GM21528 (cell line): ENCODE data around the gene PEPD.

Experiments
- ATAC-seq: cut with Tn5 transposase; IDR thresholded peaks from one replicate; pipeline ENCODE4 v1.9.1; 2021; ENCODE audit warnings: mild to moderate bottlenecking, moderate library complexity; ENCODE audit not compliant: unreplicated experiment, low FRiP score

The PEPD gene

GRCh38 chr19:33429891-33430673 lies 91.5 kb downstream of the PEPD start:
- ATAC-seq: no peak

GRCh38 chr19:33428627-33429125 lies 92.9 kb downstream of the PEPD start:
- ATAC-seq: no peak

DNA sequence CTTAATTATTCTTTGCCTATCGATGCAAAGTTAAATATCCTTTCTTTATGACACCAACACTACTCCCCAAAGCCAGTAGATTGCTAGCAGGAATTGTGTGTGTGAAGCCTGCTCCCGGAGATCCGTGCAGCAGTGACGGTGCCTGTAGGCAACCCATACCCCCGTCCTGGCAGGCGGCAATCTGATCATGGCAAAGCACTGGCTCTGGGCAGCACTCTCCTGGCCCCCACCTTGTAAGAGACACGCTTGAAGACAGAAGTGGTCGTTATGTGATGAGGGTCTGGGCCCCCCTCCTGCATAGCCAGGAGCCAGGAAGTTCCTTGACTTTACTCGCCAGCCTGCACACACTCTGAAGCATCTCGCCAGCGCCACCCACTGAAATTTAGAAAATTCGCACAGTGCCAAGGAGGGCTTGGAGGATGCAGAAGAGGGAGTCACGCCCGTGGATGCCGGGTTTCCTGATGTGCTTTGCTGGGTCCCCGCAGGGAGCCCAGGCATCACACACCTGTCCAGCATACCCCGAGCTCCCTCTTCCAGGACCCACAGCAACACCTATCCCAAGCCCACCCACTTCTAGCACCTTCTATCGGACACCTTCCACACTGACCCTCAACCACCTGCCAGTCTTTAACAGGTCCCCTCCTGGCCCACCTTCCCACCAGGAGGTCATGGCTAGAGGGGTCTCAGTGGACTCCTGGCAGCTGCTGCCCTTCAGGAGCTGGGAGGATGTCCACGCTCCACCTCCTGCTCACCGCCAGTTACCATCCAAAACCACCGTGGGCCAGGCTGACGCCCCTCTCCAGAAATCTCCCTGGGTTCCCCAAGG lies 93.6 kb downstream of the PEPD start:
- ATAC-seq: no peak

DNA sequence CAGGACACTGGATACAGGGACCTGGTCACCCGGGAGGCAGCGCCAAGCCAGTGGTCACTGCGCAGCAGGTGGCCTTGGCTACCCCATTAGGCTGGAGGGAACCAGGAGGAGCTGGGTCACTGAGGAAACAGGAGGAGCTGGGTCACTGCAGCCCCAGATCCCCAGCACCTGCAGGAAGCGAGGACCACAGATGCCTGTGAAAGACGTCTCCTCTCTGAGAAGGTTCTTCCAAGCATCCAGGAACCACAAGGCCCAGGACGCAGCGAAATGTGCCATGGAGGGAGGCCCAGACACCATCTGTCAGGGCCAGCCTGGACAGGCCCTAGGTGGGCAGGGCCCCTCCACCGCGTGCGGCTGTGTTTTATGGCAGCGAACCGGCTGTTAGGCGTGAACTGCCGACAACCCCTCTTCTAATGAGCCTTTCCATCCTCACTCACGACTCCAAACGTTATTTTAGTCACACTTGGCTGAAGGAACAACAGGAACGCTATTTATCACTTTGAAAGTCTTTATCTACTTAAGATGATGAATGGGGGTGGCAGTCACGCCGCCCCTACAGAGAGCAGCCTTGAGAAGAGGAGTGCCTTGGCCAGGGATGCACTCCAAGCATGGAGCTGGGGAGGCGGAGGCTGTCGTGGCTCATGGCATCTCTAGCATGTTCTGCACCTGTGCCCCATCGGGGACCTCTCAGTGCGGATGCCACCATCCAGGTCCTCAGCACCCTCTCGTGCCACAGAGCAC lies 94.8 kb downstream of the PEPD start:
- ATAC-seq: no peak

DNA sequence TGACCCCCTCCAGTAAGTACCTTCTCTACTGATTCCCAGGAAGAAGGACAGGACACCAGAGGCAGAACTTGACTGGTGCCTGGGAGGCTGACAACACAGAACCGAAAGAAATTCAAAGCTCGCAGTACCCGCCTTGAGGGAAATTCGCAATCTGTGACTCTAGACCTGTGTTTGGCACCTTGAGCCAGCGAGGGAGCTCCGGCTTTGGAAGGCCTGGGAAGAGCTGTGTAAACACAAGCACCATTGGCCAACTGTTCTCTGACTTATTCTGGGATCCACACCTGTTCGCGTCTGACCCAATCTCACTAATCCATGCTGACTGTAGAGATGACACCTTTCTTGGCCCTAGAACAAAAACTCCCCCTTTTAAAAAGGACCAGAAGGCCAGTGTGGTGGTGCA lies 97.4 kb downstream of the PEPD start:
- ATAC-seq: no peak

- no peak for ATAC-seq
Measured at GRCh38 chr19:33422369-33423180, 99.0 kb downstream of the PEPD start.

DNA sequence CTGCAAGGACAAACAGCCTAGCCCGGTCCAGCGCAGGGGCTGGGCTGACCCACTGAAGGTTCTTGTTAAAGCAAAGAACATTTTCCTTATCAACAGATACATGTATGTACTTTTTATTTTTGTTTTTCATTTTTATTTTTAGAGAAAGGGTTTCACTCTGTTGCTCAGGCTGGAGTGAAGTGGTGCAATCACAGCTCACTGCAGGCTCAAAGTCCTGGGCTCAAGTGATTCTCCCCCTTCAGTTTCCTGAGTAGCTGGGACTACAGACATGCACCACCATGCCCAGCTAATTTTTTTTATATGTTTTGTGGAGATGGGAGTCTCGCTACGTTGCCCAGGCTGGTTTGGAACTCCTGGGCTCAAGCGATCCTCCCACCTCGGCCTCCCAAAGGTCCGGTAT lies 100.2 kb downstream of the PEPD start:
- no peak for ATAC-seq

DNA sequence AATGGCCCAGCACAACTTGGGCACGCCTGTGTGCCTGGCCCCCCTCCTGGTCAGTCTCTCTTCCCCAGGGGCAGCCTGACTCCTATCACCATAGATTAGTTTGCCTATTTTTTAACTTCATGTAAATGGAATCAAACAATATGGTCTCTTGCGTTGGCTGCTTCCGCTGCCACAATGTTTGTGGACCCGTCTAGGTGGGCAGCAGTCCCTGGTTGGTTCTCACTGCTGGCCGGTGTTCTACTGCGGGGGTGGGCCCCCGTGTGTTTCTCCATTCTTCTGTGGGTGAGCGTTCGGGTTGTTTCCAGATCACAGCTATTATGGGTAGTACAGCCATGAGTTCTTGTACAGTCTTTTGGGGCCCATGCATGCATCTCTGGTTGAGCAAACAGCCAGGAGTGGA lies 100.8 kb downstream of the PEPD start:
- ATAC-seq: no peak

- no peak for ATAC-seq
Measured at GRCh38 chr19:33419788-33420130, 101.8 kb downstream of the PEPD start.

DNA sequence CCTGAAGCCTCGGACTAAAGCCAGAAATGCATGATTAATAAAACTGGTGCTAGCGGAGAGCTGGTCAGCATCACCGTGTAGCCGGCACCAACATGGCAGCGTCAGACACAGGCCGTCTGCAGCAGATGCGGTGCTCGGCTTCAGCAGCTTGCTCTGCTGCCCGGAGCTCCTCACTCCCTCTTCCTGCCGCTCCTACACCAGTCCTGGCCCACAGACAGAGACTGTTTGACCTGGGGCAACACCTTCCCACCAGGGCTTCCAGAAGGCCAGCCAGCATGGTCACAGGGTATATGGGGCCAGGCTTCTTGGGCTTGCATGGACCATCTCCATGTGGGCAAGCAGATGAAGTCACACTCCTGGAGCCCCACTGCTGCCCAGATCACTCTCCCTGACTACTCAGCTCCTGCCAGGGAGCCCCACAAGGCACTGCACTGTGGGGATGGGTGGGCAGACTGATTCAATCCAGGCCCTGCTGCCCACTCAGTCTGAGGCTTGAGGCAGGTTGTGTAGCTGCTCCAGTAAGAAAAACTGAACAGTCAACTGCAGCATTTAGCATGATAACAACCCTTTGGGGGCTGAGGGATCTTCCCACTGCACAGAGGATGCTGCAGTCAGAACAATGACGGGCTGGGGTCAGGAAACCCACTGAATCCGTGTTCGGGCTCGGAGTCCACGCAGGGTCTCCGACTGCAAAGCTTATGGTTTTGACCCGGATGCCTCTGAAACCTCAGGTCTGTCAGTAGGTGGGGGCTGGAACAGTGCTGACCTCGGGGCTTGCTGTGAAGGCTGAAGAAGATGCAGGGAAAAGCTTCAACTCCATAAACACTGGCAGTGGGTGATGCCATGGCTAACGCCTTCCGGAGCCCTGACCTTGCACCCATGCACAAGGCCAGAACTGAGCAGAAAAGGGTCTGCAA lies 102.5 kb downstream of the PEPD start:
- ATAC-seq: no peak

DNA sequence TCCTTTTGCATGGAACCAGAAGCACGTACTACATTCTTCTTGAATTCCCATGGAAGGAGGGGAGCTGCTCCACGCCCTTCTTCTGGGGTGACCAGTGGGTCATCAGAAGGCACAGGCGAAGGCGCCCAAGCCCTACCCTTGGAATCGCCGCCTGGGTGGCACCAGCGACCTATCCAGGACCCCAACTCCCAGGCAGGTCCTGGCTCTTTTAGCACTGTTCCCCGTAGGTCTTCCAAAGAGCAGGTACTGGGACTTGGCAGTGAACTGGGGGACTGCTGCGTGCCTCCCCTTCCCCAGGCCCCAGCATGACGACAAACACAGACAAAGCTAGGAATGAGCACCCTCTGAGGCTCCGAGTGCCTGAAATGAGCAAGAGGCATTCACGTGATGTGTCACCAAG lies 103.1 kb downstream of the PEPD start:
- no peak for ATAC-seq

DNA sequence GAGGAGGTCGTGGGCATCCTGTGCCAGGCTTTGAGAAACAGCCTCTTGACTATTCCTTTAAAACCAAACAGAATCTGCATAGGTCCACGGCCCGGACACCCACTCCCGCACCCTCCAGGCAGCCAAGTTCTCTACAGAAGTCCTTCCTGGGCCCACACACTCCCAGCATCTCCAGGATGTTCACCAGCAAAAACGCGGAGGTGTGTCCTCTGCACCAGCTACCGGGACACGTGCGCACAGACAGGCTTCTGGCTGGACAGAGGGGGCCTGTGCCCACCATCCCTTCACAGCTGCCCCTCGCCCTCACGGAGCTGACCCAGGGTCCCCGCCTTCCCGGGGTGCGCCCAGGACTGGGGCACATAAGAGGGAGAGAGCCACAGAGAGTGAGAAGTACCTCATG lies 103.8 kb downstream of the PEPD start:
- no peak for ATAC-seq

GRCh38 chr19:33416307-33417215 lies 105.0 kb downstream of the PEPD start:
- no peak for ATAC-seq

DNA sequence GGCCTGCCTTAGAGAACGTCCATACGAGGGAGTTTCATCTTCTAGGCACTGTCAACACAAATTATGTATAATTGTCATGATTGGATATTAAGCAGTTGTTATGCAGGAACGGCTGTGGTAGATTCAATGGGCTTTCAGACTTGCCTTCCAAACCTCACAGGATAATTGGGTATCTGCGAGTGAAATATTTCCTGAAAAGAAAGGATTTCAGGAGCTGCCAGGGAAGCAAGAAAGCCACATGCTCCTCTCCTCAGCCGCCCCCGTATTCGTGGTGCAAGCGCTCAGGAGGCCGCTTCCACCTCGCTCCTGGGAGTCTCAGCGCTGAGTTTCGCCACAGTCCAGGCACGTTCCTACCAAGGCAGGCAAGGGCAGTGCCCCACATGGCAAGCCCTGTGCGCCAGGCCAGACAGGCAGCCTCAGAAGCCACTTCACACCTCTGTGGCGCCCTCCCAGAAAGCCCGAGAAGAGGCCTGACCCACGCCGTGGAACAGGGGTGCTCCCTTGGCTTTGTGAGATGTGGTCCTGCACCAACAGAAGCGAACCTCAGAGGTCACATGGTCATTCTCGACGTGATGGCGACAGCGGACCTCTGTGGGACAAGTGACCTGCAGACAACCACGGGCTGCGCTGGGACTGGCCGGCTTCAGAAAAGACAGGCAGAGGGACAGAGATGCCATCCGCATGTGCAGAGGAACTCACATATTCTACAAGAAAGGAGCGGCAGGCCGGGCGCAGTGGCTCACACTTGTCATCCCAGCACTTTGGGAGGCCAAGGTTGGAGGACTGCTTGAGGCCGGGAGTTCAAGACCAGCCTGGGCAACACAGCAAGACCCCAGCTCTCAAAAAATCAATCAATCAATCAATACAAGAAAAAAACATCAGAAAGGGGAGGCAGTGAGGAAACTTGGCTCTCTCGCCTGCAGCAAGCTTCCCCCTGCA lies 106.7 kb downstream of the PEPD start:
- ATAC-seq: no peak

DNA sequence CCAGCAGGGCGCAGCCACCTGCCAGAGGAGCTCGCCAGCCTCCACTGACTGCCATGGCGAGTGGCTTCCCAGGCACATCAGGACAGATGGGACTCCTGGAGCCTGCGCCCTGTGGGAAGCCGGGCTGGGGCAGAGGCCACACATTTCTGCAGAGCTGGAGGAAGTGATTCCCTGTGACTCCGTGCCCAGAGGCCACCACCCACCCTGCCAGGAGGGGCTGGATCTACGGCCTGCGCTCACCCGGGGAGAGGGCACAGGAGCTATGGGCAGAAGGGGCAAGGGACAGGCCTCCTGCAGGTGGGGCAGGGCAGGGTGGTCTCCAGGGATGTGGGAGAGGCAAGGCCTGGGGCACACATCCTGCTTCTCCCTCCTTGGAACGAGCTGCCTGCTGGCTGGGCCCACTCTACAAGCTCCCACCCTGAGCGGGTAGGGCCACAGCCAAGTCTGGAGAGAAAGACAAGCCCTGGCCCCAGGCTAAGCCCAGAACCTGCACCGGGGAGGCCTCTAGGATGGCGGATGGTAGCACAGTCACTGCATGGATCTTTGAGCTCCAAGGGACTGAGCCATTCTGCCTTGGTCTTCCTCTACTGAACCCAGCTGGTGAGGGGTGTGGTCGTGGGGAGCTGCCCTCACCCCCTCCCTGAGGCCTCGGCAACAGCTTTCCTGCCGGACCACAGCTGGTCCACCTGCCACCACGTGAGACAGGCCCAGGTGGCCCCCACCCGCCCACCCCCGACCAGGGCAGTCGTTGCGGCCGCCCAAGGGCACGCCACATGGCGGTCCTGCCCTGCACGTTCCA lies 107.5 kb downstream of the PEPD start:
- ATAC-seq: no peak

- no peak for ATAC-seq
Measured at GRCh38 chr19:33413426-33413725, 108.2 kb downstream of the PEPD start.
